GM23338 (cell line): ENCODE results near the gene CBFA2T3. TPM values are rescaled to one million over a fixed set of nuclear protein-coding genes. Genes with fewer than 3 reads are reported as not detected.

Source experiments
- ATAC-seq: fragments of 200-7000 bp; cut with Tn5 transposase; 3 replicates; pipeline ENCODE4 v1.9.1; 2020
- DNase-seq: peaks from one replicate; pipeline ENCODE4 v3.0.0-alpha.2; 2015; ENCODE audit warnings: low spot score
- H2AFZ ChIP-seq: fragments of 200-600 bp; sonication (generic); 2 replicates; pipeline ENCODE4 v1.8.0; 2016; ENCODE audit warnings: antibody characterized with exemption, mild to moderate bottlenecking, moderate library complexity
- H3F3A ChIP-seq: fragments of 200-600 bp; sonication (generic); replicated peaks from 2 replicates; pipeline ENCODE4 v1.8.0; 2017; ENCODE audit warnings: antibody characterized with exemption, mixed run types, low read depth
- H3K27ac ChIP-seq: fragments of 200-600 bp; sonication (generic); 2 replicates; pipeline ENCODE4 v1.6.1; 2016; ENCODE audit warnings: low read depth
- H3K27me3 ChIP-seq: fragments of 200-600 bp; sonication (generic); 2 replicates; pipeline ENCODE4 v1.8.0; 2016; ENCODE audit warnings: mild to moderate bottlenecking, mixed run types, moderate library complexity; ENCODE audit not compliant: insufficient read depth
- H3K36me3 ChIP-seq: fragments of 200-600 bp; sonication (generic); 2 replicates; pipeline ENCODE4 v1.8.0; 2016; ENCODE audit warnings: mild to moderate bottlenecking; ENCODE audit not compliant: insufficient read depth
- H3K4me1 ChIP-seq: fragments of 200-600 bp; sonication (generic); 2 replicates; pipeline ENCODE4 v1.8.0; 2016; ENCODE audit warnings: mild to moderate bottlenecking, moderate library complexity; ENCODE audit not compliant: insufficient read depth
- H3K4me2 ChIP-seq: fragments of 200-600 bp; sonication (generic); 2 replicates; pipeline ENCODE4 v1.7.1; 2017; ENCODE audit warnings: mixed run types
- H3K4me3 ChIP-seq: fragments of 200-600 bp; sonication (generic); 2 replicates; pipeline ENCODE4 v1.6.1; 2016; ENCODE audit warnings: mixed run types
- H3K79me2 ChIP-seq: fragments of 200-600 bp; sonication (generic); replicated peaks from 2 replicates; pipeline ENCODE4 v1.8.0; 2017; ENCODE audit warnings: mild to moderate bottlenecking; ENCODE audit not compliant: insufficient read depth
- H3K9me2 ChIP-seq: fragments of 200-600 bp; sonication (generic); 2 replicates; pipeline ENCODE4 v1.8.0; 2017; ENCODE audit not compliant: insufficient read depth
- H4K20me1 ChIP-seq: fragments of 200-600 bp; sonication (generic); replicated peaks from 2 replicates; pipeline ENCODE4 v1.8.0; 2017; ENCODE audit warnings: mild to moderate bottlenecking; ENCODE audit not compliant: insufficient read depth
- H3K27ac Mint-ChIP-seq: 2 replicates; pipeline ENCODE4 v1.8.0; 2020; ENCODE audit warnings: inconsistent platforms, mild to moderate bottlenecking, moderate library complexity, mixed read lengths
- H3K27me3 Mint-ChIP-seq: 3 replicates; pipeline ENCODE4 v1.8.0; 2022; ENCODE audit warnings: low read depth, mild to moderate bottlenecking, moderate library complexity, mixed read lengths, inconsistent platforms; ENCODE audit not compliant: insufficient read depth, poor library complexity
- H3K36me3 Mint-ChIP-seq: 3 replicates; pipeline ENCODE4 v1.8.0; 2021; ENCODE audit warnings: low read depth, mild to moderate bottlenecking, inconsistent platforms, moderate library complexity, mixed read lengths
- H3K4me1 Mint-ChIP-seq: 3 replicates; pipeline ENCODE4 v1.8.0; 2020; ENCODE audit warnings: mild to moderate bottlenecking, inconsistent platforms, mixed read lengths
- H3K4me3 Mint-ChIP-seq: 3 replicates; pipeline ENCODE4 v1.8.0; 2021; ENCODE audit warnings: moderate library complexity, mild to moderate bottlenecking, inconsistent platforms, mixed read lengths
- H3K9me3 Mint-ChIP-seq: 3 replicates; pipeline ENCODE4 v1.8.0; 2020; ENCODE audit warnings: moderate library complexity, mild to moderate bottlenecking, inconsistent platforms, mixed read lengths
- CREB1 ChIP-seq: fragments of 250-450 bp; sonication (Bioruptor Pico); IDR thresholded peaks from 2 replicates; pipeline ENCODE4 v1.5.0; 2020; ENCODE audit warnings: low read depth, mild to moderate bottlenecking, moderate library complexity
- ETS1 ChIP-seq: IDR thresholded peaks from 2 replicates; pipeline ENCODE4 v1.6.1; 2016; ENCODE audit warnings: antibody characterized with exemption
- EZH2 ChIP-seq: fragments of 200-600 bp; sonication (generic); IDR thresholded peaks from one replicate; pipeline ENCODE4 v1.8.0; 2017; ENCODE audit warnings: antibody characterized with exemption, mild to moderate bottlenecking, low read depth; ENCODE audit not compliant: unreplicated experiment
- EZH2phosphoT487 ChIP-seq: fragments of 200-600 bp; sonication (generic); IDR thresholded peaks from one replicate; pipeline ENCODE4 v1.8.1; 2018; ENCODE audit warnings: antibody characterized with exemption; ENCODE audit not compliant: unreplicated experiment
- JUNB ChIP-seq: IDR thresholded peaks from one replicate; pipeline ENCODE4 v1.6.1; 2016; ENCODE audit warnings: antibody characterized with exemption; ENCODE audit not compliant: unreplicated experiment
- NANOG ChIP-seq: IDR thresholded peaks from 2 replicates; pipeline ENCODE4 v1.6.1; 2016; ENCODE audit warnings: antibody characterized with exemption, borderline replicate concordance
- POLR2AphosphoS5 ChIP-seq: IDR thresholded peaks from 2 replicates; pipeline ENCODE4 v1.6.1; 2016; ENCODE audit warnings: antibody characterized with exemption, low read depth
- REST ChIP-seq: IDR thresholded peaks from one replicate; pipeline ENCODE4 v1.6.1; 2018; ENCODE audit warnings: antibody characterized with exemption; ENCODE audit not compliant: unreplicated experiment
- STAT1 ChIP-seq: IDR thresholded peaks from one replicate; pipeline ENCODE4 v1.6.1; 2016; ENCODE audit warnings: antibody characterized with exemption; ENCODE audit not compliant: unreplicated experiment
- ZNF114 ChIP-seq: fragments of 250-450 bp; sonication (Bioruptor Pico); IDR thresholded peaks from 2 replicates; pipeline ENCODE4 v1.5.0; 2020; ENCODE audit warnings: mild to moderate bottlenecking, moderate library complexity
- ZNF331 ChIP-seq: fragments of 250-450 bp; sonication (Bioruptor Pico); IDR thresholded peaks from 2 replicates; pipeline ENCODE4 v1.5.0; 2020; ENCODE audit warnings: low read depth, mild to moderate bottlenecking, moderate library complexity
- ZNF462 ChIP-seq: fragments of 250-450 bp; sonication (Bioruptor Pico); IDR thresholded peaks from 2 replicates; pipeline ENCODE4 v1.5.0; 2020; ENCODE audit warnings: mild to moderate bottlenecking, moderate library complexity
- polyA plus RNA-seq: library from polyadenylated mRNA; unstranded; fragments of >200 nt; fragmentation: Nextera tagmentation; extraction: Ambion mirVana; gene quantifications from 2 replicates; pipeline ENCODE4 v1.2.1, GENCODE V29; 2016
- total RNA-seq: library from RNA; depleted of rRNA; stranded (reverse); fragments of >200 nt; shearing (Covaris generic); gene quantifications from 2 replicates; pipeline ENCODE4 v1.2.3, GENCODE V29; 2014
- TF ChIP-seq, protein P1 (sequence below), 2 experiments: fragments of 200-600 bp in 1 of 2; sonication (generic) in 1 of 2; conservative IDR thresholded peaks; 2 replicates each; pipeline versions ENCODE4 v1.5.1 to v1.6.1; 2016 to 2017; ENCODE audit warnings: antibody characterized with exemption in 2 of 2, low read depth in 2 of 2, mild to moderate bottlenecking in 2 of 2, moderate library complexity in 1 of 2

Gene CBFA2T3
- total and polyA plus RNA-seq, 2 experiments from 2014 or later, result 0.87 to 1.5 TPM

GRCh38 chr16:88953003-88953690, 23.9 kb downstream of the CBFA2T3 start:
- ATAC-seq (peak; percentile 31; the same call in 2 of the 3 replicates), DNase-seq (no peak)
- Histone ChIP-seq H2AFZ (no peak overlapping the region), H3K4me3 (no peak overlapping the region), H3K36me3 (no peaks in the 10 kb centered on the region), H3K27ac (no peak overlapping the region), H3K9me2 (no peaks in the 10 kb centered on the region), H3K79me2 (no peaks in the 10 kb centered on the region), H3K4me1 (no peaks in the 10 kb centered on the region), H3F3A (no peaks in the 10 kb centered on the region), H4K20me1 (no peaks in the 10 kb centered on the region), H3K4me2 (no peak overlapping the region), H3K27me3 (no peaks in the 10 kb centered on the region)
- TF ChIP-seq REST (no peak), CREB1 (no peak), ZNF114 (CRISPR knock-in tag) (no peak), EZH2 (no peak), EZH2phosphoT487 (no peak), ZNF331 (CRISPR knock-in tag) (no peak), NANOG (no peak), ZNF462 (CRISPR knock-in tag) (no peak), ETS1 (no peak), JUNB (no peak), POLR2AphosphoS5 (no peak), STAT1 (no peak)
- TF ChIP-seq, protein P1, sequence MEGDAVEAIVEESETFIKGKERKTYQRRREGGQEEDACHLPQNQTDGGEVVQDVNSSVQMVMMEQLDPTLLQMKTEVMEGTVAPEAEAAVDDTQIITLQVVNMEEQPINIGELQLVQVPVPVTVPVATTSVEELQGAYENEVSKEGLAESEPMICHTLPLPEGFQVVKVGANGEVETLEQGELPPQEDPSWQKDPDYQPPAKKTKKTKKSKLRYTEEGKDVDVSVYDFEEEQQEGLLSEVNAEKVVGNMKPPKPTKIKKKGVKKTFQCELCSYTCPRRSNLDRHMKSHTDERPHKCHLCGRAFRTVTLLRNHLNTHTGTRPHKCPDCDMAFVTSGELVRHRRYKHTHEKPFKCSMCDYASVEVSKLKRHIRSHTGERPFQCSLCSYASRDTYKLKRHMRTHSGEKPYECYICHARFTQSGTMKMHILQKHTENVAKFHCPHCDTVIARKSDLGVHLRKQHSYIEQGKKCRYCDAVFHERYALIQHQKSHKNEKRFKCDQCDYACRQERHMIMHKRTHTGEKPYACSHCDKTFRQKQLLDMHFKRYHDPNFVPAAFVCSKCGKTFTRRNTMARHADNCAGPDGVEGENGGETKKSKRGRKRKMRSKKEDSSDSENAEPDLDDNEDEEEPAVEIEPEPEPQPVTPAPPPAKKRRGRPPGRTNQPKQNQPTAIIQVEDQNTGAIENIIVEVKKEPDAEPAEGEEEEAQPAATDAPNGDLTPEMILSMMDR (conservative IDR thresholded peaks at IDR 0.05; ENCODE audit: low read depth in 2 of 2), result no peak
- Mint-ChIP-seq H3K27me3 (peaks cover 5% of the 10 kb centered on the region), H3K27ac (0 out of 2 replicates have a peak overlapping the region, but pooled peaks have one; percentile 11), H3K9me3 (no peaks in the 10 kb centered on the region), H3K36me3 (no peaks in the 10 kb centered on the region), H3K4me3 (no peak overlapping the region), H3K4me1 (no peaks in the 10 kb centered on the region)
